Stimulated activated CD4-positive, alpha-beta T cell treated with anti-CD3 and anti-CD28 coated beads, TNF-alpha, amount 100 ng/mL, for 1 hour (primary cell): Measurements from ENCODE around the gene ERCC8.
"Not testable (repeated sequence)": the region's sequence is repeated elsewhere in the genome, so short reads cannot be mapped to it uniquely, and the experiment has no call there.

Source experiments
- DNase-seq, 3 donors: peaks; one replicate each; pipeline ENCODE4 v3.0.0-alpha.2; 2020; ENCODE audit warnings: low read depth in 3 of 3, low spot score in 1 of 3

The ERCC8 gene

DNA sequence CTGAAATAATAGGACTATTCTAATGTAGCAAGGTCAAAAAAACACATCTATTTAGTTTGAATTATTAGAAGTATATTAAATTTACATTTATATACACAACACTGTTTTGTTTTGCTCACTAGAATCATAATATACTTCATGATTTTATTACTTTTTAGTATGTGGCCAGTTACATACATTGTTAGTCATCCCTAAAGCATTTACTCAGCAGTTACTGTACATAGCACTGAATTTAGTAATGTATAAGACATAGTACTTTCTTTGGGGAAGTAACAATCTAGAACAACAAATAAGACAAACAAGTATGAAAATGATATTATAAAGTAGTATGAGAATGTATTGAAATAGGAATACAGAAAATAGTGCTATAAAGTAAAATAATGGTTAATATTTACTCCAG lies 28.2 kb downstream of the ERCC8 start:
- no peak for DNase-seq

- no peak for DNase-seq
Observed at GRCh38 chr5:60903356-60903755, 41.5 kb downstream of the ERCC8 start.

GRCh38 chr5:60896991-60897390 lies 47.9 kb downstream of the ERCC8 start:
- DNase-seq, result no peak

- DNase-seq, result no peak
Observed at GRCh38 chr5:60893521-60893920, 51.3 kb downstream of the ERCC8 start.

GRCh38 chr5:60891667-60892066 lies 53.2 kb downstream of the ERCC8 start:
- no peak for DNase-seq

- no peak for DNase-seq
Observed at GRCh38 chr5:60888359-60889061, 56.4 kb downstream of the ERCC8 start.

GRCh38 chr5:60887746-60888145 lies 57.1 kb downstream of the ERCC8 start:
- DNase-seq, result no peak

- no peak for DNase-seq
Observed at GRCh38 chr5:60887096-60887495, 57.8 kb downstream of the ERCC8 start.

GRCh38 chr5:60886158-60886557 lies 58.7 kb downstream of the ERCC8 start:
- DNase-seq, result no peak

- no peak for DNase-seq
Observed at GRCh38 chr5:60883229-60883628, 61.6 kb downstream of the ERCC8 start.

- DNase-seq, result no peak
Observed at GRCh38 chr5:60872892-60873291, 72.0 kb downstream of the ERCC8 start.

- DNase-seq, result no peak
Observed at GRCh38 chr5:60870857-60871256, 74.0 kb downstream of the ERCC8 start.

DNA sequence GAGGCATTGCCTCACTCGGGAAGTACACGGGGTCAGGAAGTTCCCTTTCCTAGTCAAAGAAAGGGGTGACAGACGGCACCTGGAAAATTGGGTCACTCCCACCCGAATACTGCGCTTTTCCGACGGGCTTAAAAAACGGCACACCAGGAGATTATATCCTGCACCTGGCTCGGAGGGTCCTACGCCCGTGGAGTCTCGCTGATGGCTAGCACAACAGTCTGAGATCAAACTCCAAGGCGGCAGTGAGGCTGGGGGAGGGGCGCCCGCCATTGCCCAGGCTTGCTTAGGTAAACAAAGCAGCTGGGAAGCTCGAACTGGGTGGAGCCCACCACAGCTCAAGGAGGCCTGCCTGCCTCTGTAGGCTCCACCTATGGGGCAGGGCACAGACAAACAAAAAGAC lies 84.3 kb downstream of the ERCC8 start:
- DNase-seq, result not testable (repeated sequence)

DNA sequence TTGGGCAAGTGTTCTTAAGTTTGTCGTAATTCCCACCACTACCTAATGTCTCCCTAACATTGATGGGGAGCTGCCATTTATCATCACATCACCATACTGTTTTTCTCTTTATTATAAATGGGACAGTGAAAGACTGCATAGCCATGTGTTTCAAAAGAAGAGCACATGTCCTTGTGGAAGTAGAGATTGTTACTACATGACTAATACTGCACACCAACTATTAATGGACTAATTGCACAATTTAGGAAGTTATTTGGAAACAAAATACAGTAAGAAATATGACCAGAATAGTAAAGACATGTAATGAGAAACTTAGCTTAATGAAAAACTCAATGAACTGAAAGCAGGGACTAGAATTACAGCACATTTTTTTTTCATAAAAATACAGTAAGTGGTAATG lies 88.8 kb downstream of the ERCC8 start:
- no peak for DNase-seq

DNA sequence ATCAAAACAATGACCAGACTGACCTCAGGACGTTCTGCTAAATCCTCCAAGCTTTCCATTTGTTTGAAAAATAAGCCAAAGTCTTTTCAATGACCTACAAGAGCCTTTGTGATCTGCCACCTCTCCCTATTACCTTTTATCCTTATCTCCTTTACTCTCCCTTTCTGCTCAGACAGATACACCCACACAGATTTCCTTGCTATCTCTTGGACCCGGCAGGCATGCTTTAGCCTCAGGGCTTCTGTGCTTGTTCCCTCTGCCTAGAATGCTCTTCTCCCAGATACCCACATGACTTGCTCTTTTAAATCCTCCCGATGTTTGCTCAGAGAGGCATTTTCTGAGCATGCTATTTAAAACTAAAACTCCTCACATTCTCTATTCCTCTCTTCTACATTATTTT lies 91.9 kb downstream of the ERCC8 start:
- no peak for DNase-seq

GRCh38 chr5:60852317-60852716 lies 92.6 kb downstream of the ERCC8 start:
- no peak for DNase-seq

DNA sequence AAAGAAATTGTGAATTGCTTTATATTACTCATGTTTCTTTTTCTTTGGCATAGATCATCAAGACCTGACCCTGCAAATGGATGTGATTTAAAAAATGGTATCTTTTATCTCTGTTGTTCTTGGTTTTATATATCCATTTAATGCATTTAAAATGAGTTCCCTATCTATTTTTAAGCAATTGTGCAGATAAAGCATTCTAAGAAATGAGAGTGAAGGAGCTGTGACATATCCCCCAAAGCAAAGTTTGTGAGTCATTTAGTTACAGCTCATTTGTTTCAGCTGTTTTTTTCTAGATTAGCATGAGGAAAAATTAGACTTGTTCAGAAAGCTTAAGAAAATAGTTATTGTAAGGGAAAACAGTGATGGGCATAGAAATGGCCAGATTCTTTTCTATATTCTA lies 93.2 kb downstream of the ERCC8 start:
- DNase-seq, result no peak

GRCh38 chr5:60846298-60846697 lies 98.6 kb downstream of the ERCC8 start:
- DNase-seq, result no peak

GRCh38 chr5:60843936-60844905 lies 100.6 kb downstream of the ERCC8 start, which contains the start of gene ELOVL7:
Gene ELOVL7 (minus strand): TSS chr5:60844269. CDS start chr5:60787397, 56,872 bp downstream.
- DNase-seq, result peak in 1 of 3 donors; percentile 12

DNA sequence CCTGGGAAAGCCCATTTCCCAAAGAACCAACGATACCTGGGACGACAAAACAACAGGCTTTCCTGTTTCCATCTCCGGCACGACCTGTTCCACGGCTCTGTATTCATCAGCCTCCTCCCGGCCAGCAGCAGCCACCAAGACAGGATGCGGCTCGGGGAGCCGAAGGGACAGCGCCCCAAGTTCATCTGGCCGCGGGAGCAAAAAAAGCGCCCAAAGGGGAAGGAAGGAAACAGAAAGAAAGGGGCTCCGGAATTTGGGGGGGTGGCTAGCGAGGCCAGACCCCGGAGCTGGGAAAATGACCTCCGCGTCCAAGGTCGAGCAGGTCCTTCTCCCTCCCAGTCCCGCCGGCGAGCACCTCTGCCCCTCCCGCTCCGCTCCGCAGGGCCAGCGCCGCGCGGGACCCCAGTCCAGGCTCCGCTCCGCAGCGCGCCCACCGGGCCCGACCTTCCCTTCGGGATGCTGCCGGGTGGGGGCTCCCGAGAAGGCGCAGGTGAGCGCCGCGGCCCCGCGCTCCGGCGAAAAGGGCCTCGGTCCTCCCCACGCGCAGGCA lies 101.4 kb downstream of the ERCC8 start:
- DNase-seq, result no peak

DNA sequence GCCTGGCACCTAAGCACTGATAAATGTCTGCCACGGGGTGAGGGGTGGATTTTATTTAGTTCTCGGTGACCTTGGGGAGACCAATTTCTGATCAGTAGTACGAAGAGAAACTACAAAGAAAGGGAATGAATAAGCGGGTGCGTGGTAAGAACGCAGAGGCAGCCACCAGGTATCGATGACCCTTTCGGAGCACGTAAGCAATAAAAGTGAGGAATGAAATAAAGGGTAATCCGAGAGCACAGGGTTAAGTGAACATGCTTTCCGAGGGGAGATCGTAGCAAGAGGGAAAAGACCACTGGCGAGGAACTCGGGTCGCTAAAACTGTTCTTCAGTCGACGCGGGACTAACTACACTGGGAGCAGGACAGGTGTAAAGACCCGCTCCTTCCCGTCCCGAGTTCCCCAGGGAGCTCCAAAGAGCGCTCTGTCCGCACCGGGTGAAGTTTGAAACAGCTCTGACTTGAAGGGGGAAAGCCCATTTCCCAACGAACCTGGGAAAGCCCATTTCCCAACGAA lies 101.9 kb downstream of the ERCC8 start:
- no peak for DNase-seq

- DNase-seq, result no peak
Observed at GRCh38 chr5:60841361-60841760, 103.5 kb downstream of the ERCC8 start.
